Spleen (tissue), 7 donors: Measurements from ENCODE around the gene DPH3.

ENCODE experiments used
- CTCF ChIP-seq, 11 experiments: fragments of 200-600 bp in 7 of 11; fragments of 450-650 bp in 4 of 11; sonication (generic) in 4 of 11; IDR thresholded peaks in 8 of 11; conservative IDR thresholded peaks in 3 of 11; 1 replicate in 7 of 11; 2 replicates in 4 of 11; pipeline versions ENCODE4 v1.4.0 to v1.8.0; 2016 to 2021; ENCODE audit warnings: antibody characterized with exemption in 11 of 11, inconsistent platforms in 4 of 11, mild to moderate bottlenecking in 1 of 11
- POLR2A ChIP-seq, 3 donors: fragments of 450-650 bp; IDR thresholded peaks; one replicate each; pipeline ENCODE4 v1.5.1; 2017; ENCODE audit warnings: antibody characterized with exemption in 3 of 3, mild to moderate bottlenecking in 1 of 3
- POLR2AphosphoS5 ChIP-seq, 3 donors: sonication (generic); formaldehyde crosslinking; IDR thresholded peaks; one replicate each; pipeline ENCODE4 v1.5.1; 2017; ENCODE audit warnings: antibody characterized with exemption in 3 of 3
- donor health status: DM: no; HTN: no; CAD: no; lungs with moderate emphysema.
- donor health status: DM: no; HTN: no; CAD: no.
- donor health status: DM: no; HTN: no; CAD: no.

- TF ChIP-seq POLR2A (IDR thresholded peaks at IDR 0.05) (no peak), CTCF (IDR thresholded peaks at IDR 0.05 in 8 of 11, conservative IDR thresholded peaks at IDR 0.05 in 3 of 11) (no peak), POLR2AphosphoS5 (IDR thresholded peaks at IDR 0.05) (no peak)
Observed at GRCh38 chr3:16242177-16242576, 22.6 kb downstream of the DPH3 start.
